Suppressor macrophage (primary cell): ENCODE results near the gene DNAH9.

ENCODE experiments used
- DNase-seq, 4 experiments: peaks; one replicate each; pipeline ENCODE4 v3.0.0-alpha.2; 2020 to 2022

DNAH9 gene

GRCh38 chr17:11853321-11854151 is 255.3 kb downstream of the DNAH9 start:
- no peak for DNase-seq

DNA sequence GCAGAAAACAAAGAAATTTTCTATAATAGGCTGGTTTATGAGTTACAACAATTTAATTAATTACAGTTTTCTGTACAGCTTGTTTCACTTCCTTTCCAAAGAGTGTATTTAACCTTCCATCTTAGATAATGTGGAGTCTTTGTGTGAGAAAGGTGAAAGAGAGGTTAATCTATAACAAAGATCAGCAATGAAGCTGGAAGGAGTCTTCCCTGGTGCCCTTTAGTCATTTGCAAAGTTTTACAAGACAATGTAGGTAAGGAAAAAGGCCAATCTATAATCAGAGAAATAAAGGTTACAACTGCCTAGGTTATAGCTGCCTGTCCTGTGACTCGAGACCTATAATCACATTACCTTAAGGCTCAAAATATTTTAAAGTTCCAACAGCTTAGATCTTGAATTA is 257.0 kb downstream of the DNAH9 start:
- DNase-seq: no peak

- DNase-seq: no peak
Observed at GRCh38 chr17:11857006-11857405, 258.7 kb downstream of the DNAH9 start.

DNA sequence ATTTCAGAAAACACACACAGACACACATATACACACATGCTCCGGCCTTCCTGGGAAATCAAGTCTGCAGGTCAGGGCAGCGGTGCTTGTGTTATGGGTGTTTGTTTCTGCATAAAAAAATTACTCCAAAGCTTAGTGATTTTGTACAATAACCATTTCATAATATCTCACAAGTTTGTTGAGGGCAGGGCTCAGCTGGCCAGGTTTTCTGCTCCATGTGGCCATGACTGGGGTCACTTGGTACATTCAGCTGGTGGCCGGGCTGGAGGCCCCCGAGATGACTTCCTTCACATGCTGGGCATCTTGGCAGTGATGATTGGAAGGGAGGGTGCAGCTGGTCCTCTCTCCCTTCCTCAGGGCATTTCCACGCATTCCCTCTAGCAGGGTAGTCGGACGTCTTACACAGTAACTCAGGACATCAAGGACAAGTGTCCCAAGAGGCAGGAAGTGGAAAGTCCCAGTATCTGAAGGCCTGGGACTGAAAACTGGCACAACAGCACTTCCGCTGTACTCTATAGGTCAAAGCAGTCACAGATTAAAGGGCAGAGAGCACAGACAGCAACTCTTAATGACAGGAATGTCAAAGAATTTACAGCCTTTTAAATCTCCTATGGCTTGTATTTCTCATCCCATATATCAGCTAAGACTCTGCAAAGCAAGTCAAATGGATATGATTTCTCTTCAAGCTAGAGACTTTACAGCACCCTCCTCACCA is 271.6 kb downstream of the DNAH9 start:
- DNase-seq: no peak

- no peak for DNase-seq
Observed at GRCh38 chr17:11871773-11872172, 273.5 kb downstream of the DNAH9 start.

- DNase-seq: no peak
Observed at GRCh38 chr17:11874756-11875155, 276.5 kb downstream of the DNAH9 start.

DNA sequence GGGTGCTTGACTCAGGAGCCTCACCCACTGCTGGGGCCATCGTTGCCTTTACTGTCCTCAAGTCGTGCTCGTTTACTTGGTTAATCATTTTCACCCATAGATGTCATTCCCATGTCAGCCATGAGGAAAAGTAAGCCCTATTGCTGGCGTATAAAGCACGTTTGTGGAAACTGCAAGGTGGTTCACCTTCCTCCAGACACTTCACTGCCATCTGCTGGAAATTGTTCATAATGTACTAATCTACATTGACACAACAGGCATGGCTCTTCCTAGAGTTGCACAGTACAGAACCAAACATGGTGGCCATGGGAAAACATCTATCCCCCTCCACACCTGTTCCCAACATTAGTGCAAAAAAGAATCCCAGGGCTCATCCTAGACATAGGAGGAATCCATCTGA is 282.4 kb downstream of the DNAH9 start:
- DNase-seq: no peak

- no peak for DNase-seq
Observed at GRCh38 chr17:11882716-11883115, 284.4 kb downstream of the DNAH9 start.

GRCh38 chr17:11885051-11885450 is 286.8 kb downstream of the DNAH9 start:
- no peak for DNase-seq

DNA sequence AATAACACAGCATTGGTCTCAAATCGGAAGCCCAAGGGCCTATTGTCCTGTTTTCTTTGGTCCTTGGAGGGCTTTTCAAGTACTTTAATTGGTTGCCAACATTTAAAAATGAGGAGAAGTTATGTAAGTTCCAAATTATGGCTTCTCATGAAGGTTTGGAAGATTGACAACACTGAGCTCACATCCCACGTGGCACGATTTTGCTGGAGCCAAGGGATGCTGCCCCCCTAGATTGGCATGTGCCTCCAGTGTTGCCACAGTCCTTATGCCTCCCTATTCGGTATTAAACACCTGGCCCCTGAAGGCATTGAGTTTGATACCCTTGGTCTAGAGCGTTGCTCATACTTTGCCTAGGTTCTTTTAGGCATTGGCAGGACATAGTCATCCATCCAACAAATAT is 291.0 kb downstream of the DNAH9 start:
- no peak for DNase-seq

DNA sequence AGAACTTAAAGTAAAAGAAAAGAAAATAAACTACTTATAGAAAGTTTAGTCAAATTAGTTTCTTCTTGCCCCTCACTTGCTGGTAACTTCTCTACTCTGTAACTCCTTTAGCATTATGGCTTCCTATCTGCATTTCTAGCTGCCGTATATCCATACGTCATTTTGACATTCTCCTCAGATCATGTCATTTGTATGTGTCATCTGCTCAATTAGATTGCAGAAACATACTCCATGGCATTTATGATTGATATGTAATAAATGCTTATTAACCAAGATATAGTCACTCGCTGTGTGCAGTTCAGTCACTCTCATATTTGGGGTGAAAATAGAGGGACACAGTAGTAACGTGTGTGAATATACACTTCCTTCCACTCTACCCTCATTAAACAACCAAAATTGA is 295.6 kb downstream of the DNAH9 start:
- no peak for DNase-seq

GRCh38 chr17:11896199-11896598 is 297.9 kb downstream of the DNAH9 start:
- DNase-seq: no peak

DNA sequence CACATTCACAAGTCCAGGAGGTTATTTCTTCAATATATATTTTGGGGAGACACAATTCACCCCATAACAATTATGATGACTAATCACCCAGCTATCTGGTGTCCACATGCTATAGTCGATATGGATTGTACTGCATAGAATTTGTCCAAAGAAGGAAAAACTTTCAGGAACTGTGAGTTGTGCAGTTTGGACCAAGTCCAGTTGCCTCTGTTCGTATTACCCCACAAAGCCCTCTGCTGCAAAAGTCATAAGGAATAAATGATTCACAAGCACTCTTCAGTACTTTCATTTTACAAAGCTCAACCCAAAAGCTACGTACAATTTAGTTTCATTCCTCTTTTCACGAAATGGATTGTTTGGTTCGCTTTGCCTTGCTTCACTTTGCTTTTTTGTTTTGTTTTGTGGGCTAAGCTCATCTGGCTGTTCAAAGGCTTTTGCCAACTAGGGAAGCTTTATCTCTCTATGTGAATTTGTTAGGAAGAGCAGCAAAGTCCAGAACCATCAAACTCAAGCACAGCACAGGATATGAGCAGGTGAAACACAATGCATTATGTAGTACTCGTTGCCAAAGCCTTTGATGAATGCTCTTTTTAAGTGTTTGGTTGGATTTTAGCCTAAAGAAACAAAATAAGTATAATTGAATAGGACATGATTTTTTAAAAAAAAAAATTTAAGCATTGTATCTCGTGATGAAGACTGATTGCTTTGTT is 300.4 kb downstream of the DNAH9 start:
- DNase-seq: no peak

GRCh38 chr17:11899537-11899942 is 301.3 kb downstream of the DNAH9 start:
- no peak for DNase-seq

DNA sequence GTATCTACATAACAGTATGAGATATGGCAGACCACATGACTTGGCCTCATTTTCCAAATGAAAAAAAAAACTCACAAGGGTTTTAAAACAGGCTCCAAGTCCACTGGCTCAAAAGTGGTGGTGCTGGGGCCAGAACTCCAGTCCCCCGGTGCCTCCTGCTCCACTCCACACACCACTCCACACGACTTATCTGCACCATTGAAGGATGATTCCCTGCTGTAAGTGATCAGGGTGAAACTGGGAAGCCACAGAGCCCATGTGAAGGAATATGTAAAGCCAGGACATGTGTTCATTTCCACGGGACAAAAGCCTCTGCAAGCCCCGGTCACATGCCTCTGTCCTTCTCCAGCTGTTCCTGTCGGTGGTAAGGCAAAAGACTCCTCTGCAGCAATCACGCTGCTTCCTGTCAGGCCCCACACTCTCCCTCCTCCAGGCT is 301.8 kb downstream of the DNAH9 start:
- peak in 2 of 4 experiments; percentile 4 to 5 for DNase-seq

GRCh38 chr17:11900655-11901054 is 302.4 kb downstream of the DNAH9 start:
- DNase-seq: no peak

GRCh38 chr17:11901931-11902330 is 303.7 kb downstream of the DNAH9 start:
- no peak for DNase-seq

DNA sequence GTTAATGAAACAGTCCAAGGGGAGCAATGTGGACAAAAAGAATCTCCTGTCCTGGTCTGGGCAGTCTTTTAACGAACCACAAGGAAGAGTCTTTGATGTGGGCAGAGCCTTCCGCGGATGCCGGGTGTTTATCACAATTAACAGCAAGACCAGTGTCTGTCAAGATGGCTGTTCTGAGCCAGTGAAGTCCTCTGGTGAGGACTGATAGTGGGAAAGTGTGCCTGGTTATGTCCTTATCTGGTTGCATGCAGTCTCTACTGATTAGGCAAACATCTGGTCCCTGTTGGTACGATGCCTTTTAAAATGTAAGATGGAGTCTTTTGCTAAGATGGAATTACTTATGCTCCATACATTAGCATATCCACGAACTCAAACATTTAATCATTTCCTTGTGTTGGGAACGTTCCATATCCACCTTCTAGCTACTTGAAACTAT is 310.5 kb downstream of the DNAH9 start:
- DNase-seq: no peak

DNA sequence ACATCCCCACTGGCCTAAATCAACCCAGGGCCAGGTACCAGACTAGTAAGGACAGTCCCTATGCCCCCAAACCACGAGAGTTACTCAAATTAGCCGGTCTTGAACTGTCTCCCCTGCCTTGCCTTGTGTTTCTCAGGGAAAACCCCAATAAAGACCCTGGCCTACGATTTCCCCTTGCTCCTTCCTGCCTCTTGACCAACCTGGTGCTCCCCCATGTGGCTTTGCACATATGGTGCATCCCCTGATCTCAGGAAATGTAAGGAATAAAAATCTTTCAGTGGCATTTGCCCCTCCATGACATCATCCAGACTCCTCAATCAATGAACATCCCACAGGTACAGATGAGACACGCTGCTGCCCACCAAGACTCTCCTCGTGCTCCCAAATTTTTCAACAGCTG is 311.1 kb downstream of the DNAH9 start:
- DNase-seq: no peak

GRCh38 chr17:11916091-11916490 is 317.8 kb downstream of the DNAH9 start:
- DNase-seq: no peak

DNA sequence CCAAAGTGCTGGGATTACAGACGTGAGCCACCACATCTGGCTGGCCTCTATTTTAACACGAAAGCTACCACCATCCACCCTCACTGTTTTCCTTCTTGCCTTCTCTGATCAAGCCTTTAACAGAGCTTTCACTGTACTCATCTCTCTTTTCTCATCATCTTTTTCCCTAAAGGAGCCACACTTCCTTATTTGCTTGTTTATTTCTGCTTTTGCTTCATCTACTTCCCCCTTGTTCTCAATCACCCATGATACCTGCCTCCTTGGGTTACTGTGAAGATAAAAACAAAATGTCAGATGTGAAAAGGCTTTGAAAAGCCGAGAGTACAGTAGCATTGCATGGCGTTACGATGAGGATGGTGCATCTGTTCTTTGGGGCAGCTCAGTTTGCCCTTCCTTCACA is 319.1 kb downstream of the DNAH9 start:
- DNase-seq: no peak

DNA sequence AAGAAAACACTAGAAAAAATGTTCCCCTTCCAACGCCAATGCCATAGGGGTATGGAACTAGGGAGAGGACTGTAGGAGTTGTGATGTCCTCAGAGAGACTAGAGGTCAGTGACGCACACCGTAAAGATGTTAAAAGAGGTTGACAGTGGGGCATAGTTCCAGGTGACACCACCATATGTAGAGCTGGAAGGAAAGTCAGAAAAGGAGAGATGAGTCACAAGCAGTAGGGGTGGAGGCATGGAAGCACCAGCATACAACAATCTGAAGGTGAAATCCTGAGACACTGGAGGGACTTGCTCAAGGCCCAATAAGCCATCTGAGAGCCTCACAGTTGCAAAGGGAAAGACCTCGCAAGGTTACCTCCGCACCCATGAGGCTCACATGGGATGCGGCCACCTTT is 323.0 kb downstream of the DNAH9 start:
- DNase-seq: no peak

DNA sequence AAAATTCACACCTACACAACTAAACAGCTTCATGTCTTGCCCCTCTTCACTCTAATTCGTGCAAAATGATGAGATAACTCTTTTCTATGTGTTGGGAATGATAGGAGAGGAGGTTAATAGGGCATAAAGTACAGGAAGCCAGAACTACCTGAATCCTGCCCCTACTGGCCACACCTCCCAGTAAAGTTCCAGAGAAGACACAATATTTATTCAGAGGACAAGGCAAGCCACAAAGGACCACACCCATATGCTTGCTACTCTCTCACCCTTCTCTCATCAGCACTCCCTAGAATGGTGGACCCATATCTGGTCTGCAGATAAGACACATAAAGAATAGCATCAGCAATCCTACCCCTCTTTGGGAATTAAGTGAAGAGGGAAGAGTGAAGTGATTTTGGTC is 324.4 kb downstream of the DNAH9 start:
- no peak for DNase-seq
